ENCODE data around the gene AQP12B.
"Not testable (repeated sequence)": the region's sequence is repeated elsewhere in the genome, so short reads cannot be mapped to it uniquely, and the experiment has no call there.

The AQP12B gene

GRCh38 chr2:240691631-240692420, 9.1 kb upstream of the AQP12B start, which contains the start of gene AQP12A:
TSS of gene AQP12A (plus strand) at chr2:240691866. CDS start at chr2:240691914, 48 bp downstream.
- H3K4ac ChIP-seq (ENCODE audit: low read depth in 1 of 2, low read length in 2 of 2); DNase-seq; H3K79me1 ChIP-seq (replicated peaks; ENCODE audit: low read length, poor library complexity, severe bottlenecking); H3K27ac ChIP-seq (ENCODE audit: low read length, poor library complexity, severe bottlenecking); H3K4me3 ChIP-seq (ENCODE audit: insufficient read depth in 1 of 2, low read depth in 1 of 2, low read length in 2 of 2); H3K9ac ChIP-seq (ENCODE audit: low read length); H3K14ac ChIP-seq (ENCODE audit: low read length in 2 of 2); H2BK12ac ChIP-seq (ENCODE audit: low read length in 2 of 2); H2AK5ac ChIP-seq (ENCODE audit: low read length, severe bottlenecking); H2BK15ac ChIP-seq (ENCODE audit: low read depth, poor library complexity, severe bottlenecking); H3K4me1 ChIP-seq (ENCODE audit: control insufficient read depth, insufficient read depth, low read depth, low read length); H2BK5ac ChIP-seq (ENCODE audit: low read depth, low read length, poor library complexity, severe bottlenecking); H4K91ac ChIP-seq (ENCODE audit: low read length); H2AFZ ChIP-seq (ENCODE audit: low read depth, low read length); H4K8ac ChIP-seq (ENCODE audit: low read length); H3K18ac ChIP-seq (ENCODE audit: low read depth in 1 of 2, low read length in 2 of 2); H3K36me3 ChIP-seq (ENCODE audit: control insufficient read depth in 1 of 2, insufficient read depth in 2 of 2, low read depth in 1 of 2, low read length in 2 of 2); H3K23ac ChIP-seq (ENCODE audit: low read length in 2 of 2); H3K4me2 ChIP-seq (ENCODE audit: low read length, poor library complexity, severe bottlenecking); H2BK120ac ChIP-seq (ENCODE audit: low read depth, low read length); H3K9me3 ChIP-seq (ENCODE audit: control insufficient read depth, low read length): not testable (repeated sequence)
- H3K27me3 ChIP-seq (ENCODE audit: control insufficient read depth in 1 of 2, insufficient read depth in 1 of 2, low read length in 2 of 2) = peaks cover 4 to 18% of the 10 kb centered on the region in 2 experiments
- WGBS = 86% methylated on average over 20 of the region's 37 CpGs

GRCh38 chr2:240691075-240691427, 8.4 kb upstream of the AQP12B start:
- not testable (repeated sequence) for H3K4ac ChIP-seq (ENCODE audit: low read depth in 1 of 2, low read length in 2 of 2); H3K36me3 ChIP-seq (ENCODE audit: control insufficient read depth in 1 of 2, insufficient read depth in 2 of 2, low read depth in 1 of 2, low read length in 2 of 2); H3K18ac ChIP-seq (ENCODE audit: low read depth in 1 of 2, low read length in 2 of 2); H2BK12ac ChIP-seq (ENCODE audit: low read length in 2 of 2); H3K4me1 ChIP-seq (ENCODE audit: control insufficient read depth, insufficient read depth, low read depth, low read length); DNase-seq; H2BK5ac ChIP-seq (ENCODE audit: low read depth, low read length, poor library complexity, severe bottlenecking); H3K9me3 ChIP-seq (ENCODE audit: control insufficient read depth, low read length); H3K9ac ChIP-seq (ENCODE audit: low read length); H2AFZ ChIP-seq (ENCODE audit: low read depth, low read length); H4K8ac ChIP-seq (ENCODE audit: low read length); H3K4me2 ChIP-seq (ENCODE audit: low read length, poor library complexity, severe bottlenecking); H4K91ac ChIP-seq (ENCODE audit: low read length); H3K27ac ChIP-seq (ENCODE audit: low read length, poor library complexity, severe bottlenecking); H2AK5ac ChIP-seq (ENCODE audit: low read length, severe bottlenecking); H3K23ac ChIP-seq (ENCODE audit: low read length in 2 of 2); H2BK120ac ChIP-seq (ENCODE audit: low read depth, low read length); H3K4me3 ChIP-seq (ENCODE audit: insufficient read depth in 1 of 2, low read depth in 1 of 2, low read length in 2 of 2); H3K14ac ChIP-seq (ENCODE audit: low read length in 2 of 2); H3K79me1 ChIP-seq (replicated peaks; ENCODE audit: low read length, poor library complexity, severe bottlenecking); H2BK15ac ChIP-seq (ENCODE audit: low read depth, poor library complexity, severe bottlenecking)
- peaks cover 4 to 25% of the 10 kb centered on the region in 2 experiments for H3K27me3 ChIP-seq (ENCODE audit: control insufficient read depth in 1 of 2, insufficient read depth in 1 of 2, low read length in 2 of 2)
- no CpG with 5 or more reads among the region's 2 CpGs for WGBS

- DNase-seq; H3K18ac ChIP-seq (ENCODE audit: low read depth in 1 of 2, low read length in 2 of 2); H3K4me1 ChIP-seq (ENCODE audit: control insufficient read depth, insufficient read depth, low read depth, low read length); H3K36me3 ChIP-seq (ENCODE audit: control insufficient read depth in 1 of 2, insufficient read depth in 2 of 2, low read depth in 1 of 2, low read length in 2 of 2); H3K9me3 ChIP-seq (ENCODE audit: control insufficient read depth, low read length); H2BK120ac ChIP-seq (ENCODE audit: low read depth, low read length); H3K23ac ChIP-seq (ENCODE audit: low read length in 2 of 2); H4K91ac ChIP-seq (ENCODE audit: low read length); H3K9ac ChIP-seq (ENCODE audit: low read length); H2BK12ac ChIP-seq (ENCODE audit: low read length in 2 of 2); H4K8ac ChIP-seq (ENCODE audit: low read length); H2BK15ac ChIP-seq (ENCODE audit: low read depth, poor library complexity, severe bottlenecking); H2BK5ac ChIP-seq (ENCODE audit: low read depth, low read length, poor library complexity, severe bottlenecking); H3K4ac ChIP-seq (ENCODE audit: low read depth in 1 of 2, low read length in 2 of 2); H2AK5ac ChIP-seq (ENCODE audit: low read length, severe bottlenecking); H3K79me1 ChIP-seq (replicated peaks; ENCODE audit: low read length, poor library complexity, severe bottlenecking); H3K14ac ChIP-seq (ENCODE audit: low read length in 2 of 2); H2AFZ ChIP-seq (ENCODE audit: low read depth, low read length); H3K4me3 ChIP-seq (ENCODE audit: insufficient read depth in 1 of 2, low read depth in 1 of 2, low read length in 2 of 2); H3K4me2 ChIP-seq (ENCODE audit: low read length, poor library complexity, severe bottlenecking); H3K27ac ChIP-seq (ENCODE audit: low read length, poor library complexity, severe bottlenecking): not testable (repeated sequence)
- WGBS = 77% methylated on average over 3 of the region's 18 CpGs
- peaks cover 4 to 30% of the 10 kb centered on the region in 2 experiments for H3K27me3 ChIP-seq (ENCODE audit: control insufficient read depth in 1 of 2, insufficient read depth in 1 of 2, low read length in 2 of 2)
These were observed 7.9 kb upstream of the AQP12B start for GRCh38 chr2:240690421-240691074.

- Histone ChIP-seq H3K9ac (ENCODE audit: low read length) (no peak overlapping the region), H4K91ac (ENCODE audit: low read length) (no peak overlapping the region), H3K14ac (ENCODE audit: low read length in 2 of 2) (no peak overlapping the region), H3K9me3 (ENCODE audit: control insufficient read depth, low read length) (no peaks in the 10 kb centered on the region), H3K4ac (ENCODE audit: low read depth in 1 of 2, low read length in 2 of 2) (no peak overlapping the region), H2BK15ac (ENCODE audit: low read depth, poor library complexity, severe bottlenecking) (no peak overlapping the region), H3K4me3 (ENCODE audit: insufficient read depth in 1 of 2, low read depth in 1 of 2, low read length in 2 of 2) (no peak overlapping the region), H3K36me3 (ENCODE audit: control insufficient read depth in 1 of 2, insufficient read depth in 2 of 2, low read depth in 1 of 2, low read length in 2 of 2) (no peaks in the 10 kb centered on the region), H4K8ac (ENCODE audit: low read length) (no peak overlapping the region), H3K18ac (ENCODE audit: low read depth in 1 of 2, low read length in 2 of 2) (no peak overlapping the region), H2AK5ac (ENCODE audit: low read length, severe bottlenecking) (no peak overlapping the region), H3K4me2 (ENCODE audit: low read length, poor library complexity, severe bottlenecking) (no peak overlapping the region), H3K23ac (ENCODE audit: low read length in 2 of 2) (no peak overlapping the region), H2BK5ac (ENCODE audit: low read depth, low read length, poor library complexity, severe bottlenecking) (no peak overlapping the region), H2BK12ac (ENCODE audit: low read length in 2 of 2) (no peak overlapping the region), H3K27ac (ENCODE audit: low read length, poor library complexity, severe bottlenecking) (no peak overlapping the region), H3K79me1 (replicated peaks; ENCODE audit: low read length, poor library complexity, severe bottlenecking) (no peaks in the 10 kb centered on the region), H2AFZ (ENCODE audit: low read depth, low read length) (no peak overlapping the region), H3K27me3 (ENCODE audit: control insufficient read depth in 1 of 2, insufficient read depth in 1 of 2, low read length in 2 of 2) (peaks cover 4 to 30% of the 10 kb centered on the region in 2 experiments), H3K4me1 (ENCODE audit: control insufficient read depth, insufficient read depth, low read depth, low read length) (no peaks in the 10 kb centered on the region), H2BK120ac (ENCODE audit: low read depth, low read length) (no peak overlapping the region)
- WGBS = 62% methylated on average over 10 of the region's 11 CpGs
- DNase-seq = no peak
These were observed 7.3 kb upstream of the AQP12B start for GRCh38 chr2:240689975-240690374.

Data from mesenchymal stem cell (in vitro differentiated cells and primary cell).